ENCODE results near the gene C6orf58. TPM values are rescaled to one million over a fixed set of nuclear protein-coding genes. Genes with fewer than 3 reads are reported as not detected.

The C6orf58 gene
- total RNA-seq, 1 experiment from 2014 or later, result 0.20 TPM

DNA sequence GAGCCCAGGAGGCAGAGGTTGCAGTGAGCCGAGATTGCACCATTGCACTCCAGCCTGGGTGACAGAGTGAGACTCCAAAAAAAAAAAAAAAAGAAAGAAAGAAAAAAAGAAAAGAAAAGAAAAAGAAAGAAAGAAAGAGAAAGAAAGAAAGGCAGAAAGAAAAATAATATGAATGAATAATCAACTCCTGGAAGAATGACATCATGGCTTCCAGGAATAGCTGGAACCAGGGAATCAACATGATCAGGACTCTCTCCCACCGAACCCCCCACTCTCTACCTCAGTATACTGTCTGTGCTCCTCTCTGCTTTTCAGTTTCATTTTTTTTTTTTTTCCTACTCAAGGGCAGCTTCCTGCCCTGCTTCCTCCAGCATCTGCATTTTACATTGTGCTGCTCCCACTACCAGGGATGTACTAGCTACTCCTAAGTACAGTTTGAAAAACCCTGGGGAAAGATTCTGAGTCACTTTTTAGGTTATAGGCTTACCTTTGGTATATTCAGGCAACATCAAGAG lies 38.2 kb upstream of the C6orf58 start:
- BruUV-seq (replicated peaks), result no TSS peak
- no peaks in the 10 kb centered on the region for H3K4me1 ChIP-seq (ENCODE audit: control insufficient read depth in 1 of 2, insufficient read depth in 2 of 2, low read length in 2 of 2)
- no peaks in the 10 kb centered on the region for H3K79me2 ChIP-seq (ENCODE audit: insufficient read depth, low read length)
- no peaks in the 10 kb centered on the region for H3K27me3 ChIP-seq (ENCODE audit: insufficient read depth, low read length)
- DNase-seq (ENCODE audit: low read depth, low spot score) (no peak), ATAC-seq (no peak)
- intact Hi-C loops (cut with micrococcal nuclease), result loop anchor here (1.0 to 2.0 kb wide), 3 partner anchors 74 to 352 kb away; no protein-coding TSS in a partner anchor
- ChIA-PET CTCF (interaction anchor here (1.0 to 2.9 kb wide), 14 partner anchors 10 to 353 kb away, joined by 3 to 24 read pairs (median 8); partner anchors contain the start of gene RNF146), POLR2A (no interaction called here), RAD21 (ENCODE audit: low non-redundant PET in 1 of 2, low total read pairs in 2 of 2, uncharacterized antibody in 2 of 2, unreplicated experiment in 2 of 2) (interaction anchor here (0.9 to 2.2 kb wide), 4 partner anchors 10 to 348 kb away, joined by 3 to 8 read pairs (median 4); partner anchors contain the start of gene RNF146 (in 1 of the 2))
- no peak overlapping the region for H3K27ac ChIP-seq (ENCODE audit: low read depth, low read length)
- H3K9ac ChIP-seq (ENCODE audit: low read length), result no peak overlapping the region
- H3K4me3 ChIP-seq (replicated peaks in 1 of 2; ENCODE audit: low read depth in 1 of 2, low read length in 2 of 2), result no peak overlapping the region
- no peak for TF ChIP-seq ELF1 (IDR thresholded peaks at IDR 0.05; ENCODE audit: borderline replicate concordance, low read depth)
- TF ChIP-seq EGR1 (IDR thresholded peaks at IDR 0.05; ENCODE audit: low read depth), result no peak
- no peak for TF ChIP-seq CBX3 (IDR thresholded peaks at IDR 0.05; ENCODE audit: low read depth)
- TF ChIP-seq, protein P1, sequence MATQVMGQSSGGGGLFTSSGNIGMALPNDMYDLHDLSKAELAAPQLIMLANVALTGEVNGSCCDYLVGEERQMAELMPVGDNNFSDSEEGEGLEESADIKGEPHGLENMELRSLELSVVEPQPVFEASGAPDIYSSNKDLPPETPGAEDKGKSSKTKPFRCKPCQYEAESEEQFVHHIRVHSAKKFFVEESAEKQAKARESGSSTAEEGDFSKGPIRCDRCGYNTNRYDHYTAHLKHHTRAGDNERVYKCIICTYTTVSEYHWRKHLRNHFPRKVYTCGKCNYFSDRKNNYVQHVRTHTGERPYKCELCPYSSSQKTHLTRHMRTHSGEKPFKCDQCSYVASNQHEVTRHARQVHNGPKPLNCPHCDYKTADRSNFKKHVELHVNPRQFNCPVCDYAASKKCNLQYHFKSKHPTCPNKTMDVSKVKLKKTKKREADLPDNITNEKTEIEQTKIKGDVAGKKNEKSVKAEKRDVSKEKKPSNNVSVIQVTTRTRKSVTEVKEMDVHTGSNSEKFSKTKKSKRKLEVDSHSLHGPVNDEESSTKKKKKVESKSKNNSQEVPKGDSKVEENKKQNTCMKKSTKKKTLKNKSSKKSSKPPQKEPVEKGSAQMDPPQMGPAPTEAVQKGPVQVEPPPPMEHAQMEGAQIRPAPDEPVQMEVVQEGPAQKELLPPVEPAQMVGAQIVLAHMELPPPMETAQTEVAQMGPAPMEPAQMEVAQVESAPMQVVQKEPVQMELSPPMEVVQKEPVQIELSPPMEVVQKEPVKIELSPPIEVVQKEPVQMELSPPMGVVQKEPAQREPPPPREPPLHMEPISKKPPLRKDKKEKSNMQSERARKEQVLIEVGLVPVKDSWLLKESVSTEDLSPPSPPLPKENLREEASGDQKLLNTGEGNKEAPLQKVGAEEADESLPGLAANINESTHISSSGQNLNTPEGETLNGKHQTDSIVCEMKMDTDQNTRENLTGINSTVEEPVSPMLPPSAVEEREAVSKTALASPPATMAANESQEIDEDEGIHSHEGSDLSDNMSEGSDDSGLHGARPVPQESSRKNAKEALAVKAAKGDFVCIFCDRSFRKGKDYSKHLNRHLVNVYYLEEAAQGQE (IDR thresholded peaks at IDR 0.05; ENCODE audit: low read depth), result no peak
- no peak for TF ChIP-seq FOSL1 (IDR thresholded peaks at IDR 0.05; ENCODE audit: low read depth)
- no peak for TF ChIP-seq YY1 (IDR thresholded peaks at IDR 0.05; ENCODE audit: extremely low read depth, insufficient replicate concordance, low read depth, low read length)
- no peak for TF ChIP-seq POLR2AphosphoS5 (IDR thresholded peaks at IDR 0.05; ENCODE audit: low read depth, low read length)
- TF ChIP-seq JUND (IDR thresholded peaks at IDR 0.05), result no peak
- TF ChIP-seq EZH2 (IDR thresholded peaks at IDR 0.05), result no peak
- TF ChIP-seq CEBPB (IDR thresholded peaks at IDR 0.05; ENCODE audit: low read depth), result no peak
- TF ChIP-seq, protein P2, sequence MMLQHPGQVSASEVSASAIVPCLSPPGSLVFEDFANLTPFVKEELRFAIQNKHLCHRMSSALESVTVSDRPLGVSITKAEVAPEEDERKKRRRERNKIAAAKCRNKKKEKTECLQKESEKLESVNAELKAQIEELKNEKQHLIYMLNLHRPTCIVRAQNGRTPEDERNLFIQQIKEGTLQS (IDR thresholded peaks at IDR 0.05), result no peak
- TF ChIP-seq, protein P3, sequence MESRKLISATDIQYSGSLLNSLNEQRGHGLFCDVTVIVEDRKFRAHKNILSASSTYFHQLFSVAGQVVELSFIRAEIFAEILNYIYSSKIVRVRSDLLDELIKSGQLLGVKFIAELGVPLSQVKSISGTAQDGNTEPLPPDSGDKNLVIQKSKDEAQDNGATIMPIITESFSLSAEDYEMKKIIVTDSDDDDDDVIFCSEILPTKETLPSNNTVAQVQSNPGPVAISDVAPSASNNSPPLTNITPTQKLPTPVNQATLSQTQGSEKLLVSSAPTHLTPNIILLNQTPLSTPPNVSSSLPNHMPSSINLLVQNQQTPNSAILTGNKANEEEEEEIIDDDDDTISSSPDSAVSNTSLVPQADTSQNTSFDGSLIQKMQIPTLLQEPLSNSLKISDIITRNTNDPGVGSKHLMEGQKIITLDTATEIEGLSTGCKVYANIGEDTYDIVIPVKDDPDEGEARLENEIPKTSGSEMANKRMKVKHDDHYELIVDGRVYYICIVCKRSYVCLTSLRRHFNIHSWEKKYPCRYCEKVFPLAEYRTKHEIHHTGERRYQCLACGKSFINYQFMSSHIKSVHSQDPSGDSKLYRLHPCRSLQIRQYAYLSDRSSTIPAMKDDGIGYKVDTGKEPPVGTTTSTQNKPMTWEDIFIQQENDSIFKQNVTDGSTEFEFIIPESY (IDR thresholded peaks at IDR 0.05; ENCODE audit: extremely low read depth, insufficient replicate concordance, low read length), result no peak
- TF ChIP-seq ZFX (IDR thresholded peaks at IDR 0.05), result no peak
- TF ChIP-seq SP1 (IDR thresholded peaks at IDR 0.05; ENCODE audit: low read depth), result no peak
- TF ChIP-seq RAD21 (IDR thresholded peaks at IDR 0.05; ENCODE audit: low read depth), result no peak
- no peak for TF ChIP-seq EZH2phosphoT487 (IDR thresholded peaks at IDR 0.05; ENCODE audit: borderline replicate concordance)
- no peak for TF ChIP-seq SIN3A (IDR thresholded peaks at IDR 0.05; ENCODE audit: low read depth)
- TF ChIP-seq, protein P4, sequence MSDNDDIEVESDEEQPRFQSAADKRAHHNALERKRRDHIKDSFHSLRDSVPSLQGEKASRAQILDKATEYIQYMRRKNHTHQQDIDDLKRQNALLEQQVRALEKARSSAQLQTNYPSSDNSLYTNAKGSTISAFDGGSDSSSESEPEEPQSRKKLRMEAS (IDR thresholded peaks at IDR 0.05), result no peak
- TF ChIP-seq, protein P5, sequence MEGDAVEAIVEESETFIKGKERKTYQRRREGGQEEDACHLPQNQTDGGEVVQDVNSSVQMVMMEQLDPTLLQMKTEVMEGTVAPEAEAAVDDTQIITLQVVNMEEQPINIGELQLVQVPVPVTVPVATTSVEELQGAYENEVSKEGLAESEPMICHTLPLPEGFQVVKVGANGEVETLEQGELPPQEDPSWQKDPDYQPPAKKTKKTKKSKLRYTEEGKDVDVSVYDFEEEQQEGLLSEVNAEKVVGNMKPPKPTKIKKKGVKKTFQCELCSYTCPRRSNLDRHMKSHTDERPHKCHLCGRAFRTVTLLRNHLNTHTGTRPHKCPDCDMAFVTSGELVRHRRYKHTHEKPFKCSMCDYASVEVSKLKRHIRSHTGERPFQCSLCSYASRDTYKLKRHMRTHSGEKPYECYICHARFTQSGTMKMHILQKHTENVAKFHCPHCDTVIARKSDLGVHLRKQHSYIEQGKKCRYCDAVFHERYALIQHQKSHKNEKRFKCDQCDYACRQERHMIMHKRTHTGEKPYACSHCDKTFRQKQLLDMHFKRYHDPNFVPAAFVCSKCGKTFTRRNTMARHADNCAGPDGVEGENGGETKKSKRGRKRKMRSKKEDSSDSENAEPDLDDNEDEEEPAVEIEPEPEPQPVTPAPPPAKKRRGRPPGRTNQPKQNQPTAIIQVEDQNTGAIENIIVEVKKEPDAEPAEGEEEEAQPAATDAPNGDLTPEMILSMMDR (IDR thresholded peaks at IDR 0.05 in 2 of 3, conservative IDR thresholded peaks at IDR 0.05 in 1 of 3; ENCODE audit: borderline replicate concordance in 1 of 3, insufficient read depth in 1 of 3, low read depth in 2 of 3, low read length in 2 of 3), result no peak
- no peak for TF ChIP-seq POLR2A (IDR thresholded peaks at IDR 0.05; ENCODE audit: borderline replicate concordance, extremely low read depth, insufficient read depth, insufficient read length)
- no peaks in the 10 kb centered on the region for H3K9me3 ChIP-seq (ENCODE audit: control insufficient read depth in 1 of 2, insufficient read depth in 1 of 2, low read depth in 1 of 2, low read length in 2 of 2)
- H2AFZ ChIP-seq (ENCODE audit: low read depth, low read length, poor library complexity, severe bottlenecking), result peak overlapping the region; percentile 72
- no peaks in the 10 kb centered on the region for H3K36me3 ChIP-seq (ENCODE audit: control insufficient read depth in 1 of 2, insufficient read depth in 2 of 2, low read length in 2 of 2)
- H3K9me2 ChIP-seq (ENCODE audit: insufficient read depth), result no peaks in the 10 kb centered on the region
- H4K20me1 ChIP-seq (ENCODE audit: insufficient read depth), result no peaks in the 10 kb centered on the region
- no peak overlapping the region for H3K4me2 ChIP-seq (ENCODE audit: low read length)

All from HCT116 (cell line).